Femur (tissue), 1 donor: ENCODE results near the gene ERVH48-1.
"Not testable (repeated sequence)": the region's sequence is repeated elsewhere in the genome, so short reads cannot be mapped to it uniquely, and the experiment has no call there.

Source experiments
- DNase-seq: peaks from one replicate; pipeline ENCODE4 v3.0.0-alpha.2; 2017

Gene ERVH48-1

DNA sequence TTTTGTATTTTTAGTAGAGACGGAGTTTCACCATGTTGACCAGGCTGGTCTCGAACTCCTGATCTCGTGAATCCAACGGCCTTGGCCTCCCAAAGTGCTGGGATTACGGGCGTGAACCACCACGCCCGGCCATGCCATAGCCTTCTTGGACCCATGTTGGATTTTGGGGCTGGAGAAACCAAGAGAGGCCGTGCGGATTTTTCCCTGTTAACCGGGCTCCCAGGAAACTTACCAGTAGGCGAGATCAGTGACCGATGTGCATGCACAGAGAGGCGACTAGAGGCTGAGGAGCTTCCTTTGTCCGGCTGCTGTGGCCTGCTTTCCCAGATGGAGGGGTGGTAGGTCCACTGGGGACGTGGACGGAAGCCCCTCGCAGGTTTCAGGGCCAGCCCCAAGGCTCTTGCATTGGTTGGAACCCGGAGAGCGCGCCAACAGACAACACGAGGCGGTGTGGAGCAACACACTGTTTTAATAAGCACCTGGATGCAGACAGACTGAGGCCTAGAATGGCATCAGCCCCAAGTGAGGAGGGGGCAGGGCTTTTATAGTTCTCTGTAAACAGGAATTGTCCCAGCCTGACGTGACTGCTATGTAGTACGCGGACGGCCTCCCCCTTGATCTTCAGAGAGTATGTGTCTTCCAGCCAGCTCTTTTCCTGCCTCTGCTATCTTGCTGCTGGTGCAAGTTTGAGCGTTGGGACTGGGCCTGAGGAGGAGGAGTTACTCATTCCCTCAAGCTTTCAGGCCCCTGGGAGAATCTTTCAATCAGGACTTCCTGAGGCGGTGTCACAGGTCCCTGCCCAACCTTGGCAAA is at the start of gene ERVH48-1:
Gene ERVH48-1 (minus strand): TSS at position 517 of the 813 bp plus-strand sequence. CDS start 6,624 bp downstream, outside the sequence.
- DNase-seq, result no peak

DNA sequence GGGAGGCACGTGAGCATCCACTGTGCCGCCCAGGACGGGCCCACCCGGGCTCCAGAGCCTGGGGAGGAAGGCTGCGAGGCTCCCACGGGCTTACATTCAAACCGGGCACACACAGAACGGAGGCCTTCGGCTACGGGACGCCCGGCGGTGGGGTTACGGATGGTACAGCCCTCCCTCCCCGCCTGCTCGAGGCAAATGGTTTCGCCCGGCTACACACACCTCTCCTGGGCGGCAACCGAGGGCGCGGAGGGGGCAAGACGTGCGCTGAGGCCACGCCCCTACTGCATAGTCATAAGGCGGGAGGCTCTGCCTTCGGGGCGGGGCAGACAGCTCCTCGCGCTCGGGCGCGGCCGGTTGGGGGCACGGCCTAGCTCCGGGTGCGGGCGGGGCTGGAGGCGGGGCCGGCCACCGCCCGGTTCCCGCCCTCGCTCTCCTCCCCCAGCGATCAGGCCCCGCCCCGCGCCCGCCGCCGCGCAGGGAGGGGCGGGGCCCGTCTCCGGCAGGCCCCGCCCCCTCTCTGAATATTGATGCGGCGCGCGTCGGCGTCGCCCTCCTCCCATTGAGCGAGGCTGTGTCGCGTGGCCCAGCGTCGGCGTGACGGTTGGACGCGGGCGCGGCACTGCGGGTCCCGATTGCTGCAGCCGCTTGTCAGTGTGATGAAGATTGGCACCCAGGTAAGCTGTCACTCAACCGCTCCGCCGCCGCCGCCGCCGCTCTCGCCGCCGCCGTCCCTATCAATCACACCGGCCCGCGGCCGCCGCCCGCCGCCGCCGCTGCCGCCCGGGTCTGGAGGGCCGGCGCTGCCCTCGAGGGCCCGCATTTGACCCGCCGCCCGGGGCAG is 48.8 kb upstream of the ERVH48-1 start, which contains the start of gene PKNOX1:
Gene PKNOX1 (plus strand): TSS at position 572 of the 841 bp plus-strand sequence. CDS start 29,820 bp downstream, outside the sequence.
- DNase-seq, result peak; percentile 99

DNA sequence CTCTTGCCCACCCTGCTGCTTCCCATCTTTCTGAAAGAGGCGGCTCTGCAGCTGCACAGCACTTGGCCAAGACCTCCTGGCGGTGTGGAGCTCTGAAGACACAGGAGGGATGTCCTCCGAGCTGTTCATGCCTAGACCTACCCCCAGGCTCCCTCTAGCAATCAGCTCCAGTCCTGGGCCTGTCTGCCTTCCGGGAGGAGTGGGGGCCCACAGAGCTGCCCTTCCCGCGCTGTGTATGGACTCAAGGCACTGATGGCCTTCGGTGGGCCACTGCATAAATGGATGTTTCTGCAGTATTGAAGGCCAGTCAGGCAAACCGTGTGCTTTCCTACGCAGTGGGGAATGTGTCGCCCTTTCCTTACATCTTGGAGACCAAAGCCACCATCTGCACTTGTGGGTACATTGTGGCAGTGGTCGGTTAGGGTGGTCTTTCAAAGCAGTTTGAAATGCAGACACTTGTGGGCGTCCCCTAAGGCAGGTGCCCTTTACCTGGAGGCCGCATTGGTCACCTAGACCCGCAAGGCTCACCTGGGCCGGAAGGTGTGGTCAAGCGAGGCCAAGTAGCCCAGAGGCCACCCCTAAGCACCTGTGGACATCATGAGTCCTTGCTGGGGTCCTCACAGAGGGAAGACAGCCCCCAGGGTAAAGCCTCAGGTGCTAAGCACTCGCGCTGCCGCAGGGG is 48.0 kb upstream of the ERVH48-1 start:
- no peak for DNase-seq

DNA sequence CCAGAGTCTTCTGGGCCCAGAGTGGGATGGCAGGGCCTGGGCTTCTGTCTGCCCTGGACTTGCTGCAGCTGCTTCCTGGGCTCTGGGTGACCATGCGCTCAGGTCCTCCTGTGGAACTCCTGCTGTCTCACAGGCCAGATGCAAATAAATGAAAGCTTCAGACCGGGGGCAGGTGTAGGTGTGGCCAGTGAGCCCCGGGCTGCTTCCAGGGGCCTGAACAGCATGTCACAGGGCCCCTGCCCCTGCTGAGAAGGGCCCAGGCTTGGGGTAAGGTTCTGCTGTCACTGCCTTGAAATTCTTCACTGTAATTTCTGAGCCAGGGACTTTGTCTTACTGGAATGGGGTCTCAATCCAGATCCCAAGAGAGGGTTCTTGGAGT is 46.5 kb upstream of the ERVH48-1 start:
- no peak for DNase-seq

DNA sequence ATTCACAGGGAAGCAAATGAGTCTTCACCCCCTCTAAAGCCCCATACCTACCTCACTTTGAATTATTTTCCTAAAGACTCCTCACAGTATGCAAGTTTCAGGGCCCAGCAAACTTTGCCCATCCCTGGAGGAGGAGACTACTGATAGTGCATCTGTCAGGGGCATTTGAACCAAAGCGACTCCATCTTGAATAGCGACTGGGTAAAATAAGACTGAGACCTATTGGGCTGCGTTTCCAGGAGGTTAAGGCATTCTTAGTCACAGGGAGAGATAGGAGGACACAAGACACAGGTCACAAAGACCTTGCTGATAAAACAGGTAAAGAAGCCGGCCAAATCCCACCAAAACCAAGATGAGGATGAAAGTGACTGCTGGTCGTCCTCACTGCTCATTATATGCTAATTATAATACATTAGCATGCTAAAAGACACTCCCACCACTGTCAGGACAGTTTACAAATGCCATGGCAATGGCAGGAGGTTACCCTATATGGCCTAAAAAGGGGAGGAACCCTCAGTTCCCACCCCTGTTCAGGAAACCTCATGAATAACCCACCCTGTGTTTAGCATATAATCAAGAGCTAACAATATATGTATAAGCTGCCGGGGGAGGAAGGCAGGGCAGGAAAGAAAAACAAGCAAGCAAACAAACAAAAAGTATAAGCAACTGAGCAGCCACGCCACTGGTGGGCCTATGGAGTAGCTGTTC is 45.7 kb upstream of the ERVH48-1 start:
- DNase-seq, result no peak

DNA sequence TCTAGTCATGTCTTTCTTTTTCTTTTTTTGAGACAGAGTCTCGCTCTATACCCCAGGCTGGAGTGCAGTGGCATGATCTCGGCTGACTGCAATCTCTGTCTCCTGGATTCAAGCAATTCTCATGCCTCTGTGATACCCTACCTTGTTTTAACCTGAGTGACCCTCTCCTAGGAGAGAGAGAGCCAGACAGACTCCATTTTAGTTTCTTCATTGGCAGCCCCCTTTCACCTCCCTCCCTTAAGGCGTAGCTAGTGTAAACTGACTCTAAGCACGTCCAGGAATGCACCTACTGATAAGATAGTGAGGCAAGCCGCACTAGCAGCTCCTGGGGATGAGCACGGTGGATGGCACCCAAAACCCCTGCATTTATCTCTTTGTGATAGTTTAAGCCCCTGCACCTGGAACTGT is 43.8 kb upstream of the ERVH48-1 start:
- DNase-seq, result no peak

DNA sequence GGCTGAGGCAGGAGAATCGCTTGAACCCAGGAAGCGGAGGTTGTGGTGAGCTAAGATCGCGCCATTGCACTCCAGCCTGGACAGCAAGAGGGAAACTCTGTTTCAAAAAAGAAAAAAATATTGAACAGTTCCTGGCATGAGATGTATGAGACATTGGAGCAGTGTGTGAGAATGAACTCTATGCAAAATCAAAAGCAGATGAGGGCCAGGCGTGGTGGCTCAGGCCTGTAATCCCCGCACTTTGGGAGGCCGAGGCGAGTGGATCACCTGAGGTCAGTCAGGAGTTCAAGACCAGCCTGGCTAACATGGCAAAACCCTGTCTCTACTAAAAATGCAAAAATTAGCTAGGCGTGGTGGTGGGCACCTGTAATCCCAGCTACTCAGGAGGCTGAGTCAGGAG is 42.2 kb upstream of the ERVH48-1 start:
- not testable (repeated sequence) for DNase-seq

DNA sequence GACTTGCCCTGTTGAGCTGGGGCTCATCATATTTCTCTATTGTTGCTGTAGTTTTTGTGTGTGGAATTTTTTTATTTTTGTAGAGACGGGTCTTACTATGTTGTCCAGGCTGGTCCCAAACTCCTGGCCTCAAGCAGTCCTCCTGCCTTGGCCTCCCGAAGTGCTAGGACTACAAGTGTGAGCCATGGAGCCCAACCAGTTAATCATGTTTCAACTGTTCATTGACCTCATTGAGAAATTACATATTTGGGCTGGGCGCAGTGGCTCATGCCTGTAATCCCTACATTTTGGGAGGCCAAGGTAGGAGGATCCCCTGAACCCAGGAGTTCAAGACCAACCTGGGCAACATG is 39.8 kb upstream of the ERVH48-1 start:
- DNase-seq, result no peak

DNA sequence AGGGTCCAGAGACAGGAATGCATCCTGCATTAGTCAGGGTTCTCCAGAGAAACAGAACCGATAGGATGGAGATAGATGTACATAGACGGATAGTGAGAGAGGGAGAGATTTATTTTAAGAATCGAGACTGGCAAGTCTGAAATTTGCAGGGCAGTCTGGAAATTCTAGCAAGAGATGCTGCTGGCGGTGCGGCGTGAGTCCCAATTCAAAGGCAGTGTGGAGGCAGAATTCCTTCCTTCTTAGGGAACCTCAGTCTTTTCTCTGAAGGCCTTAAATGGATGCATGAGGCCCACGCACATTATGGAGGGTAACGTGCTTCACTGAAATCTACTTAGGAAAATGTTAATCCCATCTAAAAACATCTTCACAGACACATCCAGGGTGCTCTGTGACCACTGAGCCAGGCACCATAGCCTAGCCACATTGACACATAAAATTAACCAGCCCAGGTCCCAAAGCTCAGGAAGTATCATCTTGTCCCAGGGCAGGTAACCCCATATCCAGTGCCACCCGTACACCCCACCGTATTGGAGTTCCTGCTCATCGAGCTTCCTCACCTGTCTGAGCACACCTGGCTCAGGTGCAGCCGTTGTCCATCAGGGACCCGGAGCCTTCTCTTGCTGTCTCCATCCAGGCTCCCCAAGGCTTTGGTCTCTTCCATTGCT is 39.2 kb upstream of the ERVH48-1 start:
- no peak for DNase-seq

DNA sequence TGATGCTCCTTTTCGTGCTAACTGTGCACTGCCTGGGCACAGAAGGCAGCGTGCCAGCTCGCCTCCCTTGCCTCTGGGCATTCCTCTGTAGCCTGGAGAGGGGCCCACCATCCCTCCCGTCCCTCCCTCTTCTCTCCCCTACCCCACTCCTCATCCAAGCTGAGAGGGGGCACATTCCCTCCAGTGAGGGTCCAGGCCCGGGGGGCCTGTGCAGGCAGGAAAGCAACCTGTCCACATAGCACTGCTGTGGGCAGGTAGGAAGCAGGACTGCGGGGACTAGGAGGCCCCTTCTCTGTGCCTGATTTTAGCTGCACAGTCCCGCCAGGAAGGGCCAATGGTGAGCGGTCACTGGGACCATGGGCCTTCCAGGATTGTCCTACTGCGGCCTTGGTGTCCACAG is 38.7 kb upstream of the ERVH48-1 start:
- no peak for DNase-seq

DNA sequence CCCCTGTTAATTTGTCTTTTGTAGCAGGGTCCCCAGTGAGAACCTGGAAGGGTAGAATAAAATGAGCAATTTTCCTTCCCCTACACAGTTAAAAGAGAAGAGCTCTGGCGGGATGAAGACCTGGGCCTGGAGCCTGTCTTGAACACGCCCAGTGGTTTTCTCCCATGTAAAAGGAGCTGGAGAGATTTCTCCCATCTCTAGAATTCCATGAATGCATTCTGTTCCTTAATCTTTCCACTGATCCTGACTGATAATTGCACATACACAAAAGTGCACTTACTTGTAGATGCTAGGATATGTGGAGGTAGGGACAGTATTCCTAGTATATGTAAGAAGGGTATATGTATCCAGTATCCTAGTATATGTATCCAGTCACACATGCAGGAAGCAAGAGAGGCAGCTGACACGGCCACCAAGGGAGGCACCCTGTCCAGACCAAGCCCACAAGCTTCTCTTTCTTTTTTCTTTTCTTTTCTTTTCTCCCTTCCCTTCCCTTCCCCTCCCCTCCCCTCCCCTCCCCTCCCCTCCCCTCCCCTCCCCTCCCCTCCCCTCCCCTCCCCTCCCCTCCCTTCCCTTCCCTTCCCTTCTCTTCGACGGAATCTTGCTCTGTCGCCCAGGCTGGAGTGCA is 37.1 kb upstream of the ERVH48-1 start:
- no peak for DNase-seq

DNA sequence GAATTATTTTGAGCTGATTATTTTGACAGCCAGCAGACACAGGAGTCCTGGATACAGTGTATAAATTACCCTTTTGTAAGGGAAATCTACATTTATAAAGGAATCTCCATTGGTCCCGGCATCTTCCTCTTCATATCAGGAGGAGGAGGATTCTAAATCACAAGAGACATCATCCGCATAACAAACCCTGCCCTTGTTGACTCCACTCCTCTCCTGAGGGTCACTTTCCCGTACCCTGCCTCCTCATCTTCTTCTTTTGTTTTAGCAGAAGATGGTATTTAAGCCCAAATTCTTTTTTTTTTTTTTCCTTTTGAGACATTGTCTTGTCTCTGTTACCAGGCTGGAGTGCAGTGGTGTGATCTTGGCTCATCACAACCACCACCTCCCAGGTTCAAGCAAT is 34.3 kb upstream of the ERVH48-1 start:
- no peak for DNase-seq

DNA sequence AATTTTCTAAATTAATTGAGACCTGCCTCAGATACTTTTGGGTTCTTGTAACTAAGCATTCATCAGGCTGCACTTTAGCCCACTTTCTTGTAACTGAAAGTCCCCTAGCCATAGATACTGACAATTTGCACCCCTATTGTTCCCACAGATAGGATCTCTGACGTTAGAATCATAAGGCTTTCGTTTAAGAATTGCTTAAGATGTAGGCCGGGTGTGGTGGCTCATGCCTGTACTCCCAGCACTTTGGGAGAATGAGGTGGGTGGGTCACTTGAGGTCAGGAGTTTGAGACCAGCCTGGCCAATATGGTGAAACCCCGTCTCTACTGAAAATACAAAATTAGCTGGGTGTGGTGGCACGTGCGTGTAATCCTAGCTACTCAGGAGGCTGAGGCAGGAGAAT is 32.7 kb upstream of the ERVH48-1 start:
- DNase-seq, result not testable (repeated sequence)

DNA sequence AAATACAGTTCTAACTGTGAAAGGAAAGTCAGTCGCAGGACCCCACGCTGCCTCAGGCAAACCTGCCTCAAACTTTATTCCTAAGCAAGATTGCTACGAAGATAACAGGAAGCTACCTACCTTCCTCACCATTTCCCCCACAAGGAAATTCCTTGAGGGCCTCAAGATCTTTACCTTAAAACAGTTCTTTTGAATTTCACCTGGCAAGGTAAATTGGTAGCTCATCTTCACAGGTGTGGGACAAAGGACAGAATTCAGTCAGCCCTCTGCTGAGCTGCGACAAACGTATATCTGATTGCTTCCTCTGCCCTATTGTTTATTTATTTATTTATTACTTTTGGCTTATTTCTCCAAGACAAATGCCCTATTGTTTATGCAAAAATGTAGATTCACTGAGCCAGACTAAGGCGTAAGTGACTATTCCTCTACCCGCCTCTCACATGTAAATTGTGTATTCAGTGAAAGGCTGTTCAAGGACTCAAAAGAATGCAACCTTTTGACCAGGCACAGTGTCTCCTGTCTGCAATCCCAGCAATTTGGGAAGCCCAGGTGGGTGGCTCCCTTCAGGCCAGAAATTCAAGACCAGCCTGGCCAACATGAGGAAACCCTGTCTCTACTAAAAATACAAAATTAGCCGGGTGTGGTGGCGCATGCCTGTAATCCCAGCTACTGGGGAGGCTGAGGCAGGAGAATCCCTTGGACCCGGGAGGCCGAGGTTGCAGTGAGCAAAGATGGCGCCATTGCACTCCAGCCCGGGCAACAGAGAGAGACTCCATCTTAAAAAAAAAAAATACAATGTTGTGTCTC is 31.6 kb upstream of the ERVH48-1 start:
- DNase-seq, result no peak

DNA sequence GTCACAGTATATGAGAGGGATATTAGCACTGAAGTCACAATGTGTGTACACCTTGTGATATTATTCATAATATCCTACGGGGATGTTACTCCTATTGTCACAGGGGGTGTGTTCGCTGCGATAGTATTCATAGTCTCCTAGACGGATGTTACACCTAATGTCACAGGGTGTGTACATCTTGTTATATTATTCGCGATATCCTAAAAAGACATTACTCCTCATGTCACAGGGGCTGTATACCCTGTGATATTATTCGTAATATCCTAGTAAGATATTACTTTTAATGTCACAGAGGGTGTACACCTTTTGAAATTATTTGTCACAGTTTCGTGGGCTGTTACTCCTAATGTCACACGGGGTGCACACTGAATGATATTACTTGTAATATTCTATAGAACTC is 25.8 kb upstream of the ERVH48-1 start:
- not testable (repeated sequence) for DNase-seq

DNA sequence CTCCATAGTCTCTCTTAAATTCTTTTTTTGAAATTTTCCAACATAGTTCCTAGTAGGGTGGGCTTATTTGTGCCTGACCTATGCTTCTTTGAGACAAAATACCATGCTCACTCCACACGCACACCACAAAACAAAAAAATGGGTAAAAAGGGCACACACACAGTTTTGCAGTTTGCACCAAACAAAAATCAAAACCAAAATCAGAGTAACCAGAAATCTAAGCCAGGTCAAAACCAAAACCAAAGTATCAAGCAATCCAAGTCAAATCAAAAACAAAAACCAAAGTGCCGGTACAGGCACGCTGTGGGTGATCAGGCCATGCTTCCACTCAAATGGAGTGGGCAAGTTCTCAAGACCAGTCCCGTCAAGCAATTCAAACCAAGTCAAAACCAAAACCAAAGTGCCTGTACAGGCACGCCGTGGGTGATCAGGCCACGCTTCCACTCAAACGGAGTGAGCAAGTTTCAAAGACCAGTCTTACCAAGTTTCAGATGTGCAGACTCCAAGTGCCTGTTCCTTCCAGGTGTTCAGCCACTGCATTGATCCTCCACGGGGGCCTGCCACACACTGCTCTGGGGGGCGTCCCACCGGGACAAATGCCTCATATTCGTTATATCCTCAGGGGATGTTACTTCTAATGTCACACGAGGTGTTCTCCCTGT is 23.8 kb upstream of the ERVH48-1 start:
- not testable (repeated sequence) for DNase-seq

DNA sequence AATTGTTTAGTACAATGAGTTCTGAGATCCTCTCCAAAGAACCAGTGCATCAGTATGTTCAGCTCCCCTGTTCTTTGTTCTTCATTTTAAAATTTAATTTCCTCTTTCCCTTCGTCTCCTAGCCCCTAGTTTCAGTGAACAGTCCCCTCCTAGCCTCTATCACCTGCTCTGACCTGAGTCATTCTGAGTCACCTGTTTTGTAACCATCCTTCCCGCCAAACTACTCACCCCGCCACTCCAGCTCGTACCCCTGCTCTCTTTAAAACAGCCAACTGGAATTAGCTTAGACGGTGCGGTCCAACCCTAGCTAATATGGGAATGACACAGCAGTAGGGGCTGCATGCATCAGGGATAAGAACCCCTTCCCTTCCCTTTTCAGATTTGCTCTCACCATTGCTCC is 16.8 kb upstream of the ERVH48-1 start:
- DNase-seq, result no peak

DNA sequence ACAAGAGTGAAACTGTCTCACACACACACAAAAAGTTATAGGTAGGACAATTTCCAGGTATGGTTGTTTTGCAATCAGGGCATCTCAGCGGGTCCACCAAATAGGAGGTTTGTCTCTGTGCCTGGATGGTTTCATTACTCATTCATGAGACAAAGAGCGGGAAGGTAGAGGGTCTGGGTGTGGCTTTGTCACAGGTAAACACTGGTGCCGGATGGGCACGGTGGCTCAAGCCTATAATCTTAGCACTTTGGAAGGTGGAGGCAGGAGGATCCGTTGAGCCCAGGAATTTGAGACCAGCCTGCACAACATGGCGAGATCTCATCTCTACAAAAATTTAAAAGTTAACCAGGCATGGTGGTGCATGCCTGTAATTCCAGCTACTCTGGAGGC is 16.3 kb upstream of the ERVH48-1 start:
- DNase-seq, result no peak

DNA sequence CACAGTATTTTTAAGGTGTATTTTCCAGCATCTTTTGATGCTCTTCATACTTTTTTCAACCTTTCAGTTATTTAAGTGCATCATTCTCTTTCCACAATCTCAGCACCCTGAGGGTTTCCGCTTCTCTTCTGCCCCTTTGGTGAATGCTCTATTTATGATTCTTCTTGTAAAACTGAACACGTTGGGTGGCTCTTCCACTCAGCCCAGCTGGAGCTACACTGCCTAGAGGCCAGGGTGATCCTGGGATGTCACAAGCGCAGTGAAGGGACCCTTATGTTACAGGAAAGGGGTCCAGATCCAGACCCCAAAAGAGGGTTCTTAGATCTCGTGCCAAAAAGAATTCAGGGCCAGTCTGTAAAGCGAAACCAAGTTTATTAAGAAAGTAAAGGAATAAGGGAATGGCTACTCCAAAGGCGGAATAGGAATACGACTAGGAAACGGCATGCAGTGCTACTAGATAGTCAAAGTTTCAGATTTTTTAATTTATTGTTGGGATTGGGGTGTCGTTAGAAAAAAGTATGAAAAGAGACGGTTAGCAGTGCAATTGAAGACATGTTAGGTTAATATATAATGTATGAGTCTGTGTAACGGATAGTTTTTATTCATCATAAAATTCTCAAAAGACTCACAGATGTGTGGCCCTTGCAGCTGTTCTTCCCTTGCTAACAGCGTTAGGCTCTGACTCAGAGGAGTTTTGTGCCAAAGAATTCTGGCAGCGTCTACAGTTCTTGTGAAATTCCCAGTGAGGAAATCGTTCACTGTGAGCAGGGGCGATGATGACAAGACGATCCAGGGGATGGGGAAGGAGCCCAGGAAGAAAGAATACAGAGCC is 14.4 kb upstream of the ERVH48-1 start:
- peak; percentile 94 for DNase-seq
